ENCODE measurements around the gene PHF19. TPM values are rescaled to one million over a fixed set of nuclear protein-coding genes. Genes with fewer than 3 reads are reported as not detected.

Gene PHF19
- total RNA-seq, 1 experiment from 2014 or later, result 39.0 TPM

DNA sequence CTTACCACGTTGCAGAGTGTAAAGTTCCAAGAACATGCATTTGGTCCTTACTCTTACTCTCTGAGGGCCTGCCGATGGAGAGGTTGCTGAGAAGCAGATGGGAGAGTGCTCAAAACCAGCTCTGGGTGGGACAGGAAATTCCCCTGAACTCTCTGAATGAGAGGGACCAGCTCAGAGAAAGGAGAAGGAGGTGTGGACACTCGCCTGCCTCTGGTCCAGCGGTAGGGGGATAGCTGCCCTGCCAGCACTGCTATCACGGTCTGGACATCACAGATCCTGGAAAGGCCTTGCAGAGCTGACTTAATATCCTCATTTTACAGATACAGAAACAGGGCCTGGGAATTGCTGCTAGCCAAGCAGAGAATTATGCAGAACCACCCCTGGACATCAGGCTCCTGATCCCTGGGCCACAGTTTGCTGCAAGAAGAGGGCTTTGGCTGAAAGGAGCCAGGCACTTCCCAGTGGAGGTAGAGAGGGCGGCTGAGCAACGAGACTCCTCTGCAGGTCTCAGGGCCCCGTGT, 44.7 kb upstream of the PHF19 start:
- H3K4me3 Mint-ChIP-seq, result no peak overlapping the region
- ATAC-seq, result no peak; the same call in 1 of the 2 replicates
- peaks cover 10% of the 10 kb centered on the region for H3K9me3 Mint-ChIP-seq
- ChIA-PET CTCF (interaction anchor here (0.6 to 1.5 kb wide), 5 partner anchors 18 to 59 kb away, joined by 3 to 6 read pairs (median 4); no protein-coding TSS in a partner anchor), POLR2A (no interaction called here)
- H3K4me1 Mint-ChIP-seq, result peaks cover 50% of the 10 kb centered on the region
- TF ChIP-seq SMAD4 (CRISPR knock-in tag; IDR thresholded peaks at IDR 0.05), result no peak
- TF ChIP-seq, protein P1, sequence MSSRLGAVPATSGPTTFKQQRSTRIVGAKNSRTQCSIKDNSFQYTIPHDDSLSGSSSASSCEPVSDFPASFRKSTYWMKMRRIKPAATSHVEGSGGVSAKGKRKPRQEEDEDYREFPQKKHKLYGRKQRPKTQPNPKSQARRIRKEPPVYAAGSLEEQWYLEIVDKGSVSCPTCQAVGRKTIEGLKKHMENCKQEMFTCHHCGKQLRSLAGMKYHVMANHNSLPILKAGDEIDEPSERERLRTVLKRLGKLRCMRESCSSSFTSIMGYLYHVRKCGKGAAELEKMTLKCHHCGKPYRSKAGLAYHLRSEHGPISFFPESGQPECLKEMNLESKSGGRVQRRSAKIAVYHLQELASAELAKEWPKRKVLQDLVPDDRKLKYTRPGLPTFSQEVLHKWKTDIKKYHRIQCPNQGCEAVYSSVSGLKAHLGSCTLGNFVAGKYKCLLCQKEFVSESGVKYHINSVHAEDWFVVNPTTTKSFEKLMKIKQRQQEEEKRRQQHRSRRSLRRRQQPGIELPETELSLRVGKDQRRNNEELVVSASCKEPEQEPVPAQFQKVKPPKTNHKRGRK (CRISPR knock-in tag; IDR thresholded peaks at IDR 0.05; ENCODE audit: borderline replicate concordance), result no peak
- TF ChIP-seq, protein P2, sequence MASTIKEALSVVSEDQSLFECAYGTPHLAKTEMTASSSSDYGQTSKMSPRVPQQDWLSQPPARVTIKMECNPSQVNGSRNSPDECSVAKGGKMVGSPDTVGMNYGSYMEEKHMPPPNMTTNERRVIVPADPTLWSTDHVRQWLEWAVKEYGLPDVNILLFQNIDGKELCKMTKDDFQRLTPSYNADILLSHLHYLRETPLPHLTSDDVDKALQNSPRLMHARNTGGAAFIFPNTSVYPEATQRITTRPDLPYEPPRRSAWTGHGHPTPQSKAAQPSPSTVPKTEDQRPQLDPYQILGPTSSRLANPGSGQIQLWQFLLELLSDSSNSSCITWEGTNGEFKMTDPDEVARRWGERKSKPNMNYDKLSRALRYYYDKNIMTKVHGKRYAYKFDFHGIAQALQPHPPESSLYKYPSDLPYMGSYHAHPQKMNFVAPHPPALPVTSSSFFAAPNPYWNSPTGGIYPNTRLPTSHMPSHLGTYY (CRISPR knock-in tag; IDR thresholded peaks at IDR 0.05), result no peak
- TF ChIP-seq ELF4 (CRISPR knock-in tag; IDR thresholded peaks at IDR 0.05; ENCODE audit: low read depth), result no peak
- TF ChIP-seq ZNF671 (CRISPR knock-in tag; IDR thresholded peaks at IDR 0.05), result no peak
- no peak for TF ChIP-seq RELA (CRISPR knock-in tag; IDR thresholded peaks at IDR 0.05; ENCODE audit: borderline replicate concordance)
- no peak for TF ChIP-seq FOXP1 (CRISPR knock-in tag; IDR thresholded peaks at IDR 0.05; ENCODE audit: borderline replicate concordance)
- TF ChIP-seq, protein P3, sequence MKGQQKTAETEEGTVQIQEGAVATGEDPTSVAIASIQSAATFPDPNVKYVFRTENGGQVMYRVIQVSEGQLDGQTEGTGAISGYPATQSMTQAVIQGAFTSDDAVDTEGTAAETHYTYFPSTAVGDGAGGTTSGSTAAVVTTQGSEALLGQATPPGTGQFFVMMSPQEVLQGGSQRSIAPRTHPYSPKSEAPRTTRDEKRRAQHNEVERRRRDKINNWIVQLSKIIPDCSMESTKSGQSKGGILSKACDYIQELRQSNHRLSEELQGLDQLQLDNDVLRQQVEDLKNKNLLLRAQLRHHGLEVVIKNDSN (CRISPR knock-in tag; IDR thresholded peaks at IDR 0.05), result no peak
- no peak for TF ChIP-seq ZNF263 (CRISPR knock-in tag; IDR thresholded peaks at IDR 0.05; ENCODE audit: low read depth)
- no peak for TF ChIP-seq ZNF423 (CRISPR knock-in tag; IDR thresholded peaks at IDR 0.05)
- TF ChIP-seq, protein P4, sequence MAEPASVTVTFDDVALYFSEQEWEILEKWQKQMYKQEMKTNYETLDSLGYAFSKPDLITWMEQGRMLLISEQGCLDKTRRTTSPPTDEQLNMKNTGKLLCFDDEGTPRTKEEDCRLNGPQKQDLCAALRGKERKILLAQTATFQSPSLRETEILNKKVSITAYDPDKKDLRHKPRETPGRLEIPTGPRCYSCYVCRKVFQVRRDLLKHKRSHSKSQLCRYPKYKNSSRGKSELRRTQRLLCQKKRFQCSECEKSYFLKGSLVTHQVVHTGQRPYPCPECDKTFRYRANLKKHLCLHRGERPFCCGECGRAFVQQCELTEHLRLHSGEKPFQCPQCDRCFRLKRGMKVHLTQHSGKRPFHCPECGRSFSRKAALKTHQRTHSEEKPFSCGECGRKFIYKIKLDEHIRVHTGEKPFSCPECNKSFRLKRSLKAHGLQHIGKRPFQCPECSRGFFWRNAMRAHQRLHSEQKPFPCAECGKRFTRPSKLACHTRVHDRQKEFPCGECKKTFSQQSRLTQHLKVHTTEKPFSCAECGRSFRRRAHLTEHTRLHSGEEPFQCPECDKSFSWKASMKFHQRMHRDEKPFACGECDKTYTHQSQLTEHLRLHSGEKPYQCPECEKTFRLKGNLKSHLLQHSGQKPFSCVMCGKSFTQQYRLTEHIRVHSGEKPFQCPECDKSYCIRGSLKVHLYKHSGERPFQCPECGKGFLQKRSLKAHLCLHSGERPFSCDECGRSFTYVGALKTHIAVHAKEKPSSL (CRISPR knock-in tag; conservative IDR thresholded peaks at IDR 0.05), result no peak
- TF ChIP-seq, protein P5, sequence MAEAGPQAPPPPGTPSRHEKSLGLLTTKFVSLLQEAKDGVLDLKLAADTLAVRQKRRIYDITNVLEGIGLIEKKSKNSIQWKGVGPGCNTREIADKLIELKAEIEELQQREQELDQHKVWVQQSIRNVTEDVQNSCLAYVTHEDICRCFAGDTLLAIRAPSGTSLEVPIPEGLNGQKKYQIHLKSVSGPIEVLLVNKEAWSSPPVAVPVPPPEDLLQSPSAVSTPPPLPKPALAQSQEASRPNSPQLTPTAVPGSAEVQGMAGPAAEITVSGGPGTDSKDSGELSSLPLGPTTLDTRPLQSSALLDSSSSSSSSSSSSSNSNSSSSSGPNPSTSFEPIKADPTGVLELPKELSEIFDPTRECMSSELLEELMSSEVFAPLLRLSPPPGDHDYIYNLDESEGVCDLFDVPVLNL (CRISPR knock-in tag; IDR thresholded peaks at IDR 0.05; ENCODE audit: borderline replicate concordance, low read depth), result no peak
- no peak for TF ChIP-seq ZNF121 (CRISPR knock-in tag; IDR thresholded peaks at IDR 0.05)
- TF ChIP-seq ETV6 (CRISPR knock-in tag; IDR thresholded peaks at IDR 0.05), result no peak
- no peak for TF ChIP-seq NR3C1 (CRISPR knock-in tag; conservative IDR thresholded peaks at IDR 0.05; ENCODE audit: low read depth)
- no peak for TF ChIP-seq JUN (CRISPR knock-in tag; IDR thresholded peaks at IDR 0.05)
- TF ChIP-seq, protein P6, sequence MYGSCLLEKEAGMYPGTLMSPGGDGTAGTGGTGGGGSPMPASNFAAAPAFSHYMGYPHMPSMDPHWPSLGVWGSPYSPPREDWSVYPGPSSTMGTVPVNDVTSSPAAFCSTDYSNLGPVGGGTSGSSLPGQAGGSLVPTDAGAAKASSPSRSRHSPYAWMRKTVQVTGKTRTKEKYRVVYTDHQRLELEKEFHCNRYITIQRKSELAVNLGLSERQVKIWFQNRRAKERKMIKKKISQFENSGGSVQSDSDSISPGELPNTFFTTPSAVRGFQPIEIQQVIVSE (CRISPR knock-in tag; IDR thresholded peaks at IDR 0.05; ENCODE audit: borderline replicate concordance), result no peak
- TF ChIP-seq GABPB1 (CRISPR knock-in tag; IDR thresholded peaks at IDR 0.05), result no peak
- TF ChIP-seq NFYB (CRISPR knock-in tag; conservative IDR thresholded peaks at IDR 0.05; ENCODE audit: low read depth), result no peak
- H3K27me3 Mint-ChIP-seq (ENCODE audit: low read depth), result peaks cover 5% of the 10 kb centered on the region; the same call in 1 of the 2 replicates
- no peak for DNase-seq (ENCODE audit: low spot score)
- H3K27ac Mint-ChIP-seq, result no peak overlapping the region; the same call in none of the 2 replicates
- peaks cover 3% of the 10 kb centered on the region for H3K36me3 Mint-ChIP-seq
